Measurements from ENCODE around the gene HOOK1.
"Not testable (repeated sequence)": the region's sequence is repeated elsewhere in the genome, so short reads cannot be mapped to it uniquely, and the experiment has no call there.

HOOK1 gene

DNA sequence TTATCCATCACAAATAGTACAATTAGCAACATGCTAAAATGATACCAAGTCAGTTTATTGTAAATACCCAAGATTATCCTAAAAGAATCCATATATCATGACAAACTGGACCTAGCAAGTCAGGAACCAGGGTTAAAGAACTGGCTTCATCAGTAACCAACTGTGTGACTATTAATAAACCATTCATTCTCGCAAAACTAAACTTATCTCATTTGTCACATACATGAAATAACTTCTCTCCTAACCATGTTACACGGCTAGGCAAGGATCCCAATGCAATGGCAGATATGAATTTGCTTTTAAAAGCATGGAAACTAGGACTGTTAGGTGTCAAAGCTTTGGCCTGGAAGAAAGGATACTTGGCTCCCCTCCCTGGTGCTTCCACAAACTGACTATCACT, 82.4 kb downstream of the HOOK1 start:
- DNase-seq: no peak

DNA sequence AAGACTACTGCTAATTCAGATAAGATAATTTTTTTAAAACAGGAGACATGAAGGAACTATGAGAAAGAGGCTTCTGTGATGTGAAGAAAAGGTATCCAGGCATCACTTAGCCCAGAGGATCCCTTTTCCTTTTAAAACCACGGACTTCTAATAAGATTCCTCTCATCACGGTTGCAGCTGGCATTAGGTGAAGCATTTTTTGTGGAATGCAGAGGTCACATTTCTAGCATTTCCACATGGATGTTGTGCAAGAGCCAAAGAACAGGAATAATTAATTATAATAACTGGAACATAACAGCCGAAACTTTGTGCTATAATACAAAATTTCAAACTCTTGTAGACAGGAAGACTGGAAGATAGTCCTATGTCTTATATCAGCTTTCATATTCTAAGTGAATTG, 84.2 kb downstream of the HOOK1 start:
- no peak for DNase-seq

DNA sequence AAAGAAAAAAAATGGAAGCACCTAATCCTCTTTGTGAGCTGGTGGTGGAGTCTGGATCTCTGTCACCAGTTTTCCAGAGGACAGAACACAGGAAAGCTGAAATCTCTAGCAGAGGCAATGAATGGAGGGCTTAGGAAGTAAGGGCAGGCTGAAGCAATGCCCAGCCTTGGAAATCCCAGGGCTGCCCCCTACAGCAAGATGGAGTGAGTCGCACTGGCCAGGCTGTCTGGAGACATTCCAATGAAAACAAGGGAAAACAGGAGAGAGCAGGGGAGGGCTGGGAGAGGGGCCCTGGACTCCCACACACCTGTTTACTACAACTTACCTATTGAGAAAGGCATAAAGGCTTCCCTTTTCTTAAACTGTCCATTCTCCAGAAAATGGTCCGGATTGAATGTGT, 85.9 kb downstream of the HOOK1 start:
- no peak for DNase-seq

DNA sequence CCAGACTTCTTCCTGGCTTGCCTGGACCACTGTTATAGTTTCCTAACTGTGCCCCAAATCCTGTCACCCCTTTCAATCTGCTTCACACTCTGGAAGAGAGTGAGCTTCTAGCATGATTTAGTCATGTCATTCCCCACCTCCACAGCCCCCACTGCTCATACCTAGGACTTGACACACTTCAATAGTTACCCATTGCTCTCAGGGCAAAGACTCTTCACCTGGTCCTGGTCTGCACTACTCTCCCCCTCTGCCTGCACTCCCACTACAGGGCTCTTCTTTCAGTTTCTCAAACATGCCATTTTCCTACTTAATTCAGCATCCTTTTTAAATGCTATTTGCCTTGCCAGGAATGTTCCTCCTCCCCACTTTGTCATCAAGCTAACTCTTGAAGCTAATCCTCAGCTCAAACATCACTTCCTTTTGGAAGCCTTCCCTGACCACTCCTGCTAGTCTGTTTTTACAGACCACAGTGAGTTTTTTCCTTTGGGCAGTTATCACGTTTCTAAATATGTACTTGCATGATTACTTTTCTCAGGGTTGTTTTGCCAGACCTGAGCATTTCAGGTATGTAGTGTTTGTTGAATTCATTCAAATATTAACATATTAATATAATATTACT, 87.1 kb downstream of the HOOK1 start:
- DNase-seq: no peak

DNA sequence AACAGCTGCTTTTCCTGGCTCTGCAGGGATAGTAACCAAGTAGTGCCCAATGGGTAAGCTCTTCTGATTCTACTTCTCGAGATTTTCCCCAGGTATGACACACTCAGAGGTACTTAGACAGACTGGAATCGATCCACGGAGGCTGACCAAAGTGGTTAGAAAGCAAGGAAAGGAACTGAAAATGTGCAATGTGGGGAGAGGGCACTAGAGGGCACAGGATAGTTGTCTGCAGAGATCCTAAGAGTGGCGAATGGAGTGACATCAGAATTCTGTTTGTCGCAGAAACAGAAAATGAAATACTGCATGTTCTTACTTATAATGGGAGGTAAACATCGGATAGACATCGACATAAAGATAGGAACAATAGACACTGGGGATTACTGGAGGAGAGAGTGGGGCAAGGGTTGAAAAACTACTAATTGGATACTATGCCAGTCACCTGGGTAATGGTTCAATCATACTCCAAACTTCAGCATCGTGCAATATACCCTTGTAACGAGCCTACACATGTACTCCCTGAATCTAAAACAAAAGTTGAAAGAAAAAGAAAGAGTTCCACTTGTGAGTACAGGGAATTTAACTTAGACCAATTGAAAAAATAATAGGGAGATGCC, 88.5 kb downstream of the HOOK1 start:
- DNase-seq: no peak

DNA sequence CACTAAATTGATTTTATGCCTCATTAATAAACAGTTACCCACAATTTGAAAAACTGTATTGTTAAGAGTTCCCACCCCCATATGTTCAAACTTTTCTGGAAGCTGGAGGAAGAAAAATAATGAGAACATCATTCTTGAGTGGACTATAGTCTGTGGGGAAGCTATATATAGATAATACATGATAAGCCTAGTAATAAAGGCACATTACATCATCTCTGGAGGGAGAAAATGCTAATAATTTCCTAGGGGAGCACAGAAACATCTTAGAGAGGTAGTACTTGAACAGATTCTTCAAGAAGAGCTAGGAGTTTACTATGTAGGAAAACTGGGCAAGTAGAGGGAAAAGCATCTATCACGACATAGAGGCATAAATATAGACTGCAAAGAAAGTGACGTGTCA, 92.2 kb downstream of the HOOK1 start:
- DNase-seq: no peak

DNA sequence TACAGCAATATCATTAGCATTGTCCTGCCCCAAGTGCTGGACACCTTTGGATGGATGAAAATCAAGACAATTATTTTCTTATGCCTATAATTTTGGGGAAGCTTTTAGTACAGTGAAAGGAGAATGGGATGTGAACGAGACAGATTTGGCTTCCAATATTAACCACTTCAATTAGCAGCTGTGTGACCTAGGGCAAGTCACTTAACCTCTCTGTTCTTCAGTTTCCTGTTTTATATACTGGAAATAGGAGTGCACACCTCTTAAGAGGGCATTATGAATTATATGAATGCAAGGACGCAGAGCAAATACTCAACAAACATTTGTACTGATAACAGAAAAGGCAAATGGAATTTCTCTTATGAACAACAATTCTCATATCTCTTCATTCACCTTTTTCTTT, 93.3 kb downstream of the HOOK1 start:
- DNase-seq: no peak

DNA sequence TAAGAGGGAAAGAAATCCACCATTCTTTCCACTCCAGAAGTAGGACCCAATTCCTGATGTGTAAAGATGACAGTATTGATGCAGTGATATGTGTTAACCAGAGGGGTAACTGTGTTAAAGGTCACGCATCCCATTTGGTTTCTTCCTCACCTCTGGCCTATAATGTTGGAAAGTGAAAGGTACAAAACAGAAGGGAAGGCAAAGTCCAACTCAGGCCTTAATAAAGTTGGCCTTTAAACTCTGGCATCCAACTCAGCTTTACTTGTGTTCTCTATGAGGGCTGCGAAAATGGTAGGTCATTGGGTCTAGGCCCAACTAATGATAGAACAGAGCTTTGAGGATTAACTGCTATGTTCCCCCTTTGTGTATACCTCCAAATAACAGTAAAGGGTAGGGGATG, 93.9 kb downstream of the HOOK1 start:
- no peak for DNase-seq

DNA sequence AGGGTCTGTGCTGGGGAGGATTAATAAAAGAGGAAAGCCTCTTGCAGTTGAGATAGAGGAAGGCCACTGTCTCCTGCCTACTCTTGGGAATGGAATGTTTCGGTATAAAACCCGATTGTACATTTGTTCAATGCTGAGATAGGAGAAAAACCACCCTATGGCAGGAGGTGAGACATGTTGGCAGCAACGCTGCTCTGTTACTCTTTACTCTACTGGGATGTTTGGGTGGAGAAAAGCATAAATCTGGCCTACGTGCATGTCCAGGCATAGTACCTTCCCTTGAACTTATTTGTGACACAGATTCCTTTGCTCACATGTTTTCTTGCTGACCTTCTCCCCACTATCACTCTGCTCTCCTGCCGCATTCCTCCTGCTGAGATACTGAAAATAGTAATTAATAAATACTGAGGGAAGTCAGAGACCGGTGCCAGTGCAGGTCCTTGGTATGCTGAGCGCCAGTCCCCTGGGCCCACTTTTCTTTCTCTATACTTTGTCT, 100.1 kb downstream of the HOOK1 start:
- DNase-seq: not testable (repeated sequence)

DNA sequence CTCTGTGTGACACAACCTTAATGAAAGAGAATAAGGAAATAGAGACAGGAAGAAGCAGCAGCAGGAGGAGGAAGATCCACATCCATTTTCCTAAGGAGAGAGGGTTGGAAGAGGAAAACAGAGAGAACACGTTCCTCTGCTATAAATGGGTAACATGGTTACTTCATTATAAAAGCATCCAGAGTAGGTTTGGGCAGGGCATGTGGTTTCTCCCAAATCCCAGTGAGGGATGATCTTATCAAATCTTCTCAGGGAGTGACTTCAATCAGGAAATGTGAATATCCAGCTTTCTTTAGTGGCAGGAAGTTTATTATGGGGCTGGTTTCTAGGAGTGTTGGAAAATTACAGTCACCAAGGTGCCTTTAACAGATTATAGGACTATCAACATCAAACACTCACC, 100.8 kb downstream of the HOOK1 start:
- no peak for DNase-seq

DNA sequence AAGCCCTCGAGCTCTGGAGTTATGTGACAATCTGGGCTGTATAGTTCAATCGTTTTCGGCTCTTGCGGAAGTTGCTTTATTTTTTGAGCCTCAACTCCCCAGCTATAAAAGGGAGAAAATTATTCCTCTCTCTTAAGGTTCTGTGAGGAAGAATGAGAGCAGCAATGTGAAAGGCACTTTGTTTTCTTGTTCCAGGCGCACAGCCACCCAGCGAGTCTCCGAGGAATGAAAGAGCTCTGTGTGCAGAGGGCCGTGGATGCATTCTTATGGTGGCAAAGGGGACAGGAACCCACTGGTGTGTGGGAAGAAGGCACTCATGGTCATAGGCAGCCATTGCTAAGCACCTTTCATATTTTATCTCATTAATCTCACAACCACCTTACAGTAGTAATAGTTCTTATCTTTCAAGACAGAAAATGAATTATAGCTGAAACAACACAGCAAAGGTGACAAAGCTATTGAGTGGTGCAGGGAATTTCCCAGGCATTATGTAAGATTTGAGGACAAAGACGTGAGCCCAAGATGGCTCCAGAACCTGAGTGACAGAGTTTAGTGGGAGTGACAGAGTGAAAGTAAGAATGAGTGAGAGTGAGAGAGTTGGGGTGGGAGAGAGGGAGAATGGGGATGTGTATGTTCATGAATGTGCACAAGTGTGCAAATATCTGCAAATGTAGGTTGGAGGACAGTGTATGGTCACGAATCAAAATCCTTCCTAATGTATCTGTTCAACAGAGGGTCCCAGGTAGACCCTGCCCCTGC, 102.5 kb downstream of the HOOK1 start:
- DNase-seq: no peak

DNA sequence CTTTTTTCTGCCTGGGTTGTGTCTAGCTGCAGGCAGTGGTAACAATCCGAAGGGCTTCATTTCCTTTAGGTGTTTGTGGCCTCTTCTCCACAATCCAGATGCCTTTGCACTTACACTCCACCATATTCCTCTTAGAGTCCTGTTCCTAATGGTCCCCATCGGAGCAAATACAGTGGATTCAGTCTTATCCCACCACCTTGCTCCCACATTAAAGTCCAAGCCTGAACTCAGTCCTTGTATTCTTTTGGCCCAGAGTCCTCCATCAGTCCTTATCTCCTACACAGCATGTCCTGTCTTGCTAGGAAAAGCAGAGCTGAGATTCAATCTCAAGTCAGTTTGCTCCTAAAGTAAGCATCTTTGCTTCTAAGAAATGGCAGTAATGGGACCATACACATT, 103.0 kb downstream of the HOOK1 start:
- no peak for DNase-seq

DNA sequence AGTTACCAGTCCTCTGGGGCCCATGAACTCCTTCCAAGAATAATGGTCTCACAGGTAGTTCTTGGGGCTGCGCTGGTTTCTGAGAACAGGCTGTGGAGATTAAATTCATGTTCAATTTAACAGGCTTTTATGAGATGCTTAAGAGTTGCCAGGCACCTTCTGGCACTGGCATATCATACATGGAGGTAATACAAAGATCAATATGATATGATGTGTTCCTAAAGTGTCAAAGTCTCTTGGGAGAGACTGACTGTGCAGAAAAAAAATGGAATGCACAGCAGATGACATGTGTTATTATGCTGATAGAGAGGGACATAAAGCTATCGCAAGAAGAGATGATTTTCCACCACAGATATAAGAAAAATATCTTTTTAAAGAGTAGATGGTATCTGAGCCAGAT, 105.0 kb downstream of the HOOK1 start:
- no peak for DNase-seq

DNA sequence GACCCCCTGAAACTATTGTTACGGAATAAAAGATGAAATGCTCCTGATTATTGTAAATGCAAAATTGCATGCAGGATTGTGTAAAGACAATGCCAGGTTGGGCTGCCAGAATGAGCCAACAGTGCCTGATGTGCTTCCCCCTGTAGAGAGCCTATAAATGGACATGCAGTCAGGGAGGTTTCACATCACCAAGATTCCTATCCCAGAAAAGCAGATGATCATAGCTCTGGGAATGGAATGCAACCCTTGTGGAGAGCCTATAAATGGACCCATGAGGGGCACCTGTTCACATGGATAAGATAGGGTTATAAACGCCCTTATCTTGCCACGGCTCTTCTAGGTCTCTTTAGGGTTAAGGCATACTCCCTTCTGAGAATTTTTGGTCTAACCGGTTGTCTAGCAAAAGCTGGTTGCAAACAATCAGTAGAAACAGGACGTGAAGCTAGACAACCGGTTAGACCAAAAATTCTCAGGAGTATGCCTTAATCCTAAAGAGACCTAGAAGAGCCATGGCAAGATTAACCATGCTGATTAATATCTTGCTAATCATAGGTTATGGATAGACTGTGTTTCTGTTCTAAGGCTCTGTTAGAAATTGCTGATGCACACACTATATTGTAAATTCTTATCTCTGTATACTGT, 106.6 kb downstream of the HOOK1 start:
- DNase-seq: not testable (repeated sequence)

DNA sequence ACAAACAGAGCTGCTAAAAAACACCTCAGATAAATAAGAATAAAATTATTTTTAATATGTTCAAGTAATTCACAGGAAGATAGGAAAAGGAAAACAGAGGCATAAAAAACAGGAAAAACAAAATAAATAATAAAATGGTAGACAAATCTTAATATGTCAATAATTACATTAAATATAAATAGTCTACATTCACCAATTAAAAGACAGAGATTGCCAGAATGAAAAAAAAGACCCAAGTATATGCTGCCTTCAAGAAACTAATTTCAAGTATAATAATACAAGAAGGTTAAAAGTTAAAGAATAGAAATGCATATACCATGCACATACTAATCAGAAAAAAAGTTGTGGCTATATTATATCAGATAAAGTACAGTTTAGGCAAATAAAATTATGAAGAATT, 109.9 kb downstream of the HOOK1 start:
- DNase-seq: no peak
